ENCODE measurements around the gene RIMBP2.
"Not testable (repeated sequence)": the region's sequence is repeated elsewhere in the genome, so short reads cannot be mapped to it uniquely, and the experiment has no call there.

The RIMBP2 gene

GRCh38 chr12:130738403-130738802, 22.3 kb upstream of the RIMBP2 start:
- DNase-seq: not testable (repeated sequence)

GRCh38 chr12:130737731-130738130, 21.6 kb upstream of the RIMBP2 start:
- DNase-seq: no peak

DNA sequence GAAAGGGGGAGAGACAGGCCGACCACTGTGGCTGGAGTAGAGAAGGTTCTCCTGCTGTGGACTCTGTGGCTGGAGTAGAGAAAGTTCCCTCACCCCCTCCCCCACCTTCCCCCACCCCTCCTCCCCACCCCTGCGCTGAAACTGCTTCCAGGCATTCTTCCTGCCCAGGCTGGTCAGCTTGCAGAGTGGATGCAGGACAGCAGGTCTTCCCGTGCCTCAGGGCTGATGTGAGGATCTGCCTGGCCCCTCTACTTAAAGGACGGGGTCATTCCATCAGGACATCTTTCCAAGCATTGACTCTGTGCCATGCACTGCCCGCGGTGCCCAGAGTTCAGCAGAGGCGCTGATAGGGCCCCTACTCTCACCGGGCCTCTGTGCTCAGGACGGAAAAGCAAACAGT, 13.2 kb upstream of the RIMBP2 start:
- DNase-seq: no peak

DNA sequence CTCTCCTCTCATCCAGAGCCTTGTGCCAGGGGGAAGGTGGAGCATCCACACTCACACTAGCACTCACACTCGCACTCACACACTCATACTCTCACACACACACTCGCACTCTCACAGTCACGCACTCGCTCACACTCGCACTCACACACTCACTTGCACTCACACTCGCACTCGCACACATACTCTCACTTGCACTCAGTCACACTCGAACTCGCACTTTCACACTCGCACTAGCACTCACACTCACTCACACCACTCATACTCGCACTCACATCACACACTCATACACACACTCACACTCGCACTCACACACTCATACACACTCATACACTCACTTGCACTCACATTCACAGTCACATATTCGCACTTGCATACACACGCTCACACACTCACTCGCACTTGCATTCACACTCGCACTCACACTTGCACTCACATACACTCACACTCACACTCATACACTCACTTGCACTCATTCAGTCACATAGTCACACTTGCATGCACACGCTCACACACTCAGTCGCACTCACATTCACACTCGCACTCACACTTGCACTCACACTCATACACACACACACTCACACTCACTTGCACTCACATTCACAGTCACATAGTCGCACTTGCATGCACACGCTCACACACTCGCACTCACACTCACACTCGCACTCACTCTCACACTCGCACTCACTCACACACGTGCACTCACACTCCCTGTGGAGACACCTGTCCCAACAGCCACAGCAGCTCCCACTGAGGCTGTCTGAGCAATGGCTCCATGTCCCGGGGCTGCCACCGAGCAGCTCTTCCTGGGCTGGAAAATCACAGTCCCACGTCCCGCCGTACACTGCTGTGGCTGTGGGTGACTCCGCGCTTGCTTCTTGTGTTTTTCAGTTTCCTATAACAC, 12.3 kb upstream of the RIMBP2 start:
- no peak for DNase-seq

DNA sequence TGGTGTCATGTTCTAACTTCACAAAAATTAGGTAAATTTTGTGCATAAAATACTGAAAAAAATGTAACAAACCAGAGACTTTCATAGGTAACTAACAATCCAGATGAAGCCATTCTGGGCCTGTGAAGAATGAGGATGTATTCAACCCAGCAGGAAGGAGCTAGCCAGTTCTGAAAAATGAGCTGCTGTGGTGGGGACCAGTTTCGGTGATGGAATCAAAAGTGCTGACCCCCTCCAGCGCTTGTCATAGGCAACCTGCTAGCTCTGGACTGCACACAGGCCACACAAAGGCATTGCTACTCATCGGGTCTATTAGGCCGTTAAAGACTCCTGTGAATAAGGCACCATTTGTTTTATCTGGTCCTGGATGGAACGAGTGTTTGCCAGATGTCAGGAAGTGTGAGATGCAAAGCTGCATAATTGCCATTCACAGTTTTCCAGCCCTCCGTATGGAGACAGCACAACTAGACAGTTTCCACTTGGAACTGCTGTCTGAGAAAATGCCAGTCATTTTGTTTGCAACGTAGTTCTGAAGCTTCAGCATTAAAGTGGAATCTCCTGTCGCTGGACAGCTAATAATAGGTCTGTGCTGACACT, 3.3 kb upstream of the RIMBP2 start:
- peak; percentile 24 for DNase-seq

DNA sequence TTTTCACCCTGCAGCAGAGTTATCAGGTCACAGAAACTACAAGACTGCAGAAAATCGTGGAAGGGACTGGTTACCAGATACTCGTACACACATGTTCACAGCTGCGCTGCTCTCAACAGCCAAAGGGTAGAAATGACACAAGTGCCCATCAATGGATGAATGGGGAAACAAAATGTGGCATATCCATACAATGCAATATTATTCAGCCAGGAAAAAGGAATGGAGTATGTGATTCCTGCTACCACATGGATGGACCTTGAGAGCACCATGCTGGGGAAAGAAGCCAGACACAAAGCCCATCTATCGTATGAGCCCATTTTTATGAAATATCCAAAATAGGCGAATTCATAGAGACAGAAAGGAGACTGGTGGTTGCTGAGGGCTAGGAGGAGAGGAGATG, 1.7 kb upstream of the RIMBP2 start:
- no peak for DNase-seq

DNA sequence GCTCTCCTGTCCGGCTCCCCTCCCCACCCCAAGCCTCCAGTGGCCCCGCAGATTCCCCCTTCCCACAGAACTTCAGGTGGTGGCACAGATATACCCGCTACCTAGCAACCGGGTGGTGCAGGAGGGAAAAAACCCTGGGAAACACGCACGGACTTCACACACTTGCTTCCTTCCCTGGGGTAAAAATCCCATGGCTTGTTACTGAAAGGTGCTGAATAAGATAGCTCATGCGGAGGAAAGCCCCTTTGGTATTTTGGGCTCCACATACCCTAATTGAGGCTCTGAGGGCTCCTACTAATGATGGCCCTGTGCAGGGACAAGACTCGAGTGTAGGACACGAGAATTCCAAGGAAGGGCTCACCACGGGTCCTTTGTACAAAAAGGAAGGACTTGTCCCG, 869 bp upstream of the RIMBP2 start:
- DNase-seq: no peak

GRCh38 chr12:130715150-130715997, 725 bp downstream of the RIMBP2 start:
- DNase-seq: peak; percentile 16

DNA sequence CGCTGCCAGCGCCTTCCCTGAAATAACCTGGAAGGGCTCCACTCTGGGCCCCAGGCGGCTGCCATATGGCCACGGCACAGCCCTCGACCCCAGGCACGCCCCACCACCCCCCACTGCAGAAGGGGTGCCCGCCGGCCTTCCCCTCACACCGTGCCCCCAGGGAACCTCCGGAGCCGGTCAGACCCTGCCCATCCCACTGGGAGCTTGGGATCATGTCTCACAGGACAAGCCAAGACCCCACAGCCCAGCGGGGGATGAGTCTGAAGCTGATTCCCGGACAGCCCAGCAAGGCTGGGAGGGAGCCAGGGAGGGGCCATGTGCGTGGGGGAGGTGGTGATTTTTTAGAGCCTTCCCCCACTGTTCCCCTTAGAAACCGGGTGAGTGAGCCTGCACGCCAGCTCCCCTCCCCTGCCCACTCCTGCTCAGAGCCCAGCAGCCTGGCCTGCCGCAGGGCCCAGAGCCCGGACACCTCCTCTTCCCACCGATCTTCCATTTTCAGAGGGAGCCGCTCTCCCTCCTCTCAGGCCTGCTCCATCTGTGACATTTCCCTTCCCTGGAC, 1.4 kb downstream of the RIMBP2 start:
- DNase-seq: no peak

DNA sequence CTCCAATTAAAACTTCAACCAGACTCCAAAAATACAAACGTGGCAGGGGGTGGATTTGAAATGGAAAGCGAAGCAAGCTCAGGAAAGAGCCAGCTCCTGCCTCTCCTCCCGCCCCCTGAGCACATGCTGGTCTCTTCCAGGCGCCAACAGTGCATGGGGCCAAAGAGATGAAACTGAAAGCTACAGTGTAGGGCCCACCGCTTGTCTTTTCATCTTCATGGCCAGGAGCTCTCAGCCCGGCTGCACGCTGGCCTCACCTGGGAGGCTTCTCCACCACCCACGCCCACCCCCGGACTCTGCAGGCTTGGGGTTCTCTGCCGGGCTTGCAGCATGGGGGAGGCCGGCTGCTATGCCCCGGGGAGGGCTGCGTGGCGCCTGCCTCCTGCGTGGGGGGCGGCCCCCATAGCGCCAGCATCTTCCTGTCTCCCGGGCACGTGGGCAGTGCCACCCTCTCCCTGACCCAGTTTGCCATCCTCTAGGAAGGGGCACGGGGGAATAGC, 2.0 kb downstream of the RIMBP2 start:
- DNase-seq: no peak

- peak; percentile 20 for DNase-seq
Measured at GRCh38 chr12:130713581-130713991, 2.5 kb downstream of the RIMBP2 start.

- DNase-seq: no peak
Measured at GRCh38 chr12:130712346-130713065, 3.6 kb downstream of the RIMBP2 start.

DNA sequence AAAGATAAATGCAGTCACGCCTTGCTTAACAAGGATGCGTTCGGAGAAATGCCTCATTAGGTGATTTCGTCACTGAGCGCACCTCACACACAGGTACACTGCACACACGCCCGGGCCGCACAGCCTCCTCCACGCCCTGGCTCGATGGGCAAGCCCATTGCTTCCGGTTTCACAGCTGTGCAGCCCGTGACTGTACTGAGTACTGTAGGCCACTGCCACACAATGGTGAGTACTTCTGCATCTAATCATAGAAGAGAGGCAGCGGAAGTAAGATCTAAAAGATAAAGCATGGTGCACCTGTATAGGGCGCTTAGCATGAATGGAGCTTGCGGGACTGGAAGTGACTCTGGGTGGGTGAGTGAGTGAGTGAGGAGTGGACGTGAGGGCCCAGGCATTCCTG, 4.3 kb downstream of the RIMBP2 start:
- DNase-seq: peak; percentile 86

GRCh38 chr12:130710733-130711080, 5.4 kb downstream of the RIMBP2 start:
- DNase-seq: no peak

GRCh38 chr12:130709971-130710732, 5.9 kb downstream of the RIMBP2 start:
- no peak for DNase-seq

GRCh38 chr12:130709151-130709970, 6.7 kb downstream of the RIMBP2 start:
- no peak for DNase-seq

- no peak for DNase-seq
Measured at GRCh38 chr12:130708648-130709047, 7.5 kb downstream of the RIMBP2 start.

DNA sequence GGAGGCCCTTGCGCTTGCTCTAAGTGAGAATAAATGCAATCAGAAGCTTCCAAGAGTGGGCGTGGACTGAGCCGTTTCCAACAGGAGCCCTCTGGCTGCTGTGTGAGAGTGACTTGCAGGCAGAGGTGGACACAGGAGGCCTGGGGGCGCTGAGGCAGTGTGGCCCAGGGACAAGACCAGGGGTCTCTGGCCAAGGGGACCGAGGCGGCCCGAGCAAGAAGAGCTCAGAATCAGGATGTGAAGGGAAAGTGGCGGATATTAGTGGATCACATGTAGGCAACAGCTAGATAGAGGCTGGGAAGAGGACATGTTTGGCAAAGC, 8.6 kb downstream of the RIMBP2 start:
- no peak for DNase-seq

- no peak for DNase-seq
Measured at GRCh38 chr12:130706885-130707570, 9.1 kb downstream of the RIMBP2 start.

DNA sequence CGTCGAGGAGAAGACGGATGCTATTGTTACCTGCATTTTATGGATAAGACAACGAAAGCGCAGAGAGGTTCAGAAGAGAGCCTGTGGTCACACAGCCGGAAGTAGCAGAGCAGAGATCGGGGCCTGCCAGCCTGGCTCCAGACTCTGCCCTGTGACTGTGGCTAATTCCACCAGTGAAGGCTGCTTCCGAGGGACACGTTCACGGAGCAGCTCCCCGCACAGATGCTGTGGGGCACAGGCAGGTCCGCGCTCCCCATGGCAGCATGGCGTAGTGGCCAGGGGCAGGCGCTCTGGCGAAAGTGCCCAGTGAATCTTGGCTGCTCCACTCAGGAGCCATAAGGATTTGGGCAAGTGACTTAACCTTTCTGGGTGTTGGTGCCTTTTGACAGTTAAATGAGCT, 9.8 kb downstream of the RIMBP2 start:
- no peak for DNase-seq

Measured in NCI-H526 treated with DMSO at 0.1 percent for 48 hours (cell line).